T1000 (cell line): ENCODE data around the gene STRN3.
"Not testable (repeated sequence)": the region's sequence is repeated elsewhere in the genome, so short reads cannot be mapped to it uniquely, and the experiment has no call there.

ENCODE experiments used
- DNase-seq: peaks from one replicate; lab custom pipeline; 2025; ENCODE audit warnings: mixed read lengths; lab: John Stamatoyannopoulos, UW

The STRN3 gene

GRCh38 chr14:31000629-31001338 is 25.4 kb downstream of the STRN3 start:
- DNase-seq, result no peak

DNA sequence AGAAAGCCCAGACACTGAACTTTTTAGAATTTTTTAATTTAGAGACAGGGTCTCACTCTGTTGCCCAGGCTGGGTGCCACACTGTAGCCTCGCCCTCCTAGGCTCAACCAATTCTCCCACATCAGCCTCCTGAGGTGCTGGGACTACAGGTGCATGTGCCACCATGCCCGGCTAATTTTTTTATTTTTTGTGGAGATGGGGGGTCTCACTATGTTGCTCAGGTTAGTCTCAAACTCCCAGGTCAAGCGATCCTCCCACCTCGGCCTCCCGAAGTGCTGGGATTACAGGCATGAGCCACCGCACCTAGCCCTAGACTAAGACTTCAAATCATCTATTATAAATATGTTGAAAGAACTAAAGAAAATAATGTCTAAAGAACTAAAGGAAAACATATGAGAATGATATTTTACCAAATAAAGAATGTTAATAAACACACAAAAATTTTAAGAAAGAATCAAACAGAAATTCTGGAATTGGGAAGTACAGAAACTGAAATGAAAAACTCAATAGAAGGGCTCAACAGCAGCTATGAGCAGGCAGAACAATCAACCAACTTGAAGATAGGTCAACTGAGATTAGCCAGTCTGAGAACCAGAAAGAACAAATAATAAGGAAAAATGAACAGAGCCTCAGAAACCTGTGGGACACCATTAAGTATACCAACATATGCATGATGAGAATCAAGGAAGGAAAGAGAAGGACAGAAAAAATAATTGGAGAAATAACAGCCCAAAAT is 27.0 kb downstream of the STRN3 start:
- DNase-seq, result no peak

GRCh38 chr14:30998100-30998706 is 28.0 kb downstream of the STRN3 start:
- no peak for DNase-seq

DNA sequence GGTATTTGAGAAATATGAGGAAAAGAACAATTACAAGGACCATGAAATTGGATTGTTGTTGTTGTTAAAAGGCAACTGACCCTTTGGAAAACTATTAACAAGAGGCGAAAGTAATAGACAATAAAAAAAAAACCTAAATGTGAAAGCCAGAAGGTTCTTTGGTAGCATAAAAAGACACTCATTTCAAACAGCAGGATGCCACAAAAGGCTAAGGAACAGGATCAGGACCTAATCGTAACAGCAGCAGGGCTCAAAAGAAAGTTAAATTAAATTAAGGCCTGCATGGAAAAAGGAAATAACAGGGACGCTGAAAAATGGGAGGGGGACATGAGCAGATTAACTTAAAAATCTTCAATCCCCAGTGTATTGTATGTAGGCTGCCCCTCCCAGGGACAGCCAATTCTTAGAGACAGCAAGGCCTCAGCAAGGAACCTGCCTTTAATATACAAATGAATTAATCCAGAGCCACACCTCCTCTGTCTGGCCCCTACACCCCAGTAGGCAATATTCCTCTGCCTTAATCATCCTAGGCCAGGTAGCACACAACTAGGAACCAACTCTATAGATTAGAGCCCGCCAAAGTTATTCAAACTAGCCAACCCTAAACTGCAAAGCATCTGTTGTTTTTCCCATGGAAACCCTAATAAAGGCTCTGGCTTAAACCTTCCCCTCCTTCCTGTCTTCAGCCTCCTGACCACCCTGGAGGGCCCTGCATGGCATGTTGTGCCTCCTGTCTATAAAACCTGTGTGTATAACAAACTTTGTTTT is 29.1 kb downstream of the STRN3 start:
- DNase-seq, result no peak

DNA sequence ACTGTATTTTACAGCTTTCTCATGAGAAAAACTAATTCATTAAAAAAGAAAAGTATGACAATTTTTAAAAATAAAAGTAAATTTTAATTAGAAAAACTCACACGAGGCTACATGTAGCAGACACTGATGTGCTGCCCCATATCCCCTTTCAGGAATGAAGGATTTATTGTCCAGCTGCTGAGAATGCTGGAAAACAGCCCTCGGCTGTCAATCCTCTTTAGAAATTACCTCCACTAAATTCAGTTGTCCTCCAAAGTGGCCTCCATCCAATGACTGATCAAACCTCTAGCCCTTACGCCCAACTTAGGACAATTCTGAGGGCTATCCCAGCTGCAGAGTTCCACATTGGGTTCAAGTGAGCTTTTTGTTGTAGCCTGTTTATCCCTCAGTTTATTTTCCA is 30.5 kb downstream of the STRN3 start:
- DNase-seq, result no peak

GRCh38 chr14:30994681-30995620 is 31.2 kb downstream of the STRN3 start:
- no peak for DNase-seq

- no peak for DNase-seq
Measured at GRCh38 chr14:30993071-30993470, 33.1 kb downstream of the STRN3 start.

DNA sequence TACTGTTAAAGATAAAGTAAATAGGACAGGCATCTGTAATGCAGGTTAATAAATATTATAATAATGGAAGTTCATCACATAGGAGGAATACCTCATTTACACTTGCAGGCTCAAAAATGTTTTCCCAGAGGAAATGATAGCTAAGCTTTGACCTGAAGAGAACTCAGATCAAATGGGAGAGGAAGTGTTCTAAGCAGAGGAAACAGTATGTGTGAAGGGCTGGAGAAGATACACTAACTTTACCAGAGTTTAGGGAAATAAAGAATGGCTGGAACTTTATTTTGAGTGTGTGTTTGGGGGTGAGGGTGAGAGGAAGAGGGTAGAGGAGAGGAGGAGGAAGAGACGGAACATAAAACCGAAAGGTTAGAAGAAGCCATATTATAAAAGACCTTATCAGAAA is 34.8 kb downstream of the STRN3 start:
- DNase-seq, result no peak

DNA sequence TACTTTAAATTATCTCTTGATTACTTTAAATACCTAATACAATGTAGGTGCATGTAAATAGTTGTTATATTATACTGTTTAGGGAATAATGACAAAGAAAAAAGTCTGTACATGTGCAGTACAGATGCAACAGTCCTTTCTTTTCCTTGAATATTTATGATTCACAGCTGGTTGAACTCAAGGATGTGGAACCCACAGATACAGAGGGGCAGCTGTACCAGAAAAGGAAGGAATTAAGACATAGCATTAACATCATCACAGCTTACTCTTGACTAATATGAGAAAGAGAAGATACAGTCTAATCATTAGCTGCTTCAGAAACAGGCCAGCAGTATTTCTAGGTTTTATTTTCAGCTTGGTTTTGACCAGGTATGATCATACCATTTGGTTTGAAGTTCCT is 35.4 kb downstream of the STRN3 start:
- no peak for DNase-seq

DNA sequence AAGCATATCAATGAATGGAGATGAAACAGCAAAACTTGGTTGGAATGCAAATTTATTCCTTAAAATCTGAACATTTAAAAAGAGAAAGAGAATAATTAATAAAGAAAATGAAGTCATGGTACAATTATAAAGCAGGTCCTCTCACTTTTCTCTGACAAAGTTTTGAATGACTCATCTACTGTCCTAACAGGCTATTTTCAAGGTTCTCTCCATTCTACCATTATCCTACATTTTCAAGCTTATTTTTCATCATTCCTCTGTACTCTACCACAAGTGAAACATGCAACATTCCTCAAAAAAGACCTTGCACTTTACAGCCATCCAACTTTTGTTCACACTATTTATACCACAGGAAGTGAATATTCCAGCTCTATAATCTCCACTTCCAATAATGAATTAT is 37.7 kb downstream of the STRN3 start:
- DNase-seq, result no peak

DNA sequence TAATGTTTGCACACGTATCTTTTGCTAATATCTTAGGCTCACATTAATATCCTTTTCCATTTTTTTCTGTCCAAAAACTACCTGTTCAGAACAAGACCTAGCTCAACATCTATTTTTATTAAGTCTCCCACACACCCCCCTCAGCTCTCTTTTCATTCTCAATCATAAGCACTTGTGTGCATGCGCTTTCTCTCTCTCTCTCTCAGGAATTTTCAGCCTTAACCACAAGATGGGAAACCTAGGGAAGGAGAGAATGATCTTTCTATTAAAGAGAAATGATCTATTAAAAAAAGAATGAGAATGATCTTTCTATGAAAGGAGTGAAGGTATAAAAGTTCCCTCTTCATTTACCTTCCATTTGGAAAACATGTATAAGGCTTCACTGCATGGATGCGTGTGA is 40.4 kb downstream of the STRN3 start:
- no peak for DNase-seq

DNA sequence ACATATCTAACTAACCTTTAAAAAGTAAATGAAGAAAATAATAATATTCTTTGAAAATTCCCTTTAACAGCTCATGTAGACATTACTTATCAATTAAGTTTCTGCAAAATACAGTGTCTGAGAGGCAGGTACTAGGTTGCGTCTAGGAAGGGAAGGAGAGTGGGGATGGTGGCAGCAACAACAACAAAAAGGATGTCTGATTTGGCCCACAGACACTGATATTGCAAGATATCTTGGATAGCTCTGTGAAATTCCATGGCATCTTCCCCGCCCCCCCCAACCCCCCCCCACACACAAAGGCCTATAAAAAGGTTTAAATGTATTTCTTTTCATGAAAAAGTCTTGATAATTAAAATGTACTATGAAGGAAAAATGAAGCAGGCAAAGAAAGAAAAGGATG is 42.3 kb downstream of the STRN3 start:
- no peak for DNase-seq

DNA sequence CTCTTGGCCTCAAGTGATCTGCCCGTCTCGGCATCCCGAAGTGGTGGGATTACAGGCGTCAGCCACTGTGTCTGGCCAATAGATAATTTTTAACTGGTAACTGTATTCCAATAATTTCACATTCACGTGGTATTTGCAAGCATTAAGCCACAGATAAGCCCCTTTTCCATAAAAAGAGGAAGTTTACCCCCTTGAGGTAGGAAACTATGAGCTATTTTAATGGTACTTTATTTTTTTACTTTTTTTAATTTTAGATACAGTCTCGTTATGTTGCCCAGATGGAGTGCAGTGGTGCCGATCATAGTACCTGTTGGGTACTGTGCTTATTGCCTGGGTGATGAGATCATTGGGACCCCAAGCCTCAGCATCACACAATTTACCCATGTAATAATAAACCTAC is 43.6 kb downstream of the STRN3 start:
- no peak for DNase-seq

DNA sequence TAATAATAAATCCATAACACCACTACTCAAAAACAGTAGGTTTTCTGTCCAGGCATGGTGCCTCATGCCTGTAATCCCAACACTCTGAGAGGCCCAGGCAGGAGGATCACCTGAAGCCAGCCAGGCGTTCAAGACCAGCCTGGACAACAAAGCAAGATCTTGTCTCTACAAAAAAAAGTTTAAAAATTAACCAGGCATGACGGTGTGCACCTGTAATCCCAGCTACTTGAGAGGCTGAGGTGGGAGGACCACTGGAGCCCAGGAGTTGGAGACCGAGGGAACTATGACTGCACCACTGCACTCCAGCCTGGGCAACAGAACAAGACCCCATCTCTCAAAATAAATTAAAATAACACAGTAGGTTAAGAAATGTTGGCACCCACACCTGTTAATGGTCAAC is 45.2 kb downstream of the STRN3 start:
- DNase-seq, result no peak

DNA sequence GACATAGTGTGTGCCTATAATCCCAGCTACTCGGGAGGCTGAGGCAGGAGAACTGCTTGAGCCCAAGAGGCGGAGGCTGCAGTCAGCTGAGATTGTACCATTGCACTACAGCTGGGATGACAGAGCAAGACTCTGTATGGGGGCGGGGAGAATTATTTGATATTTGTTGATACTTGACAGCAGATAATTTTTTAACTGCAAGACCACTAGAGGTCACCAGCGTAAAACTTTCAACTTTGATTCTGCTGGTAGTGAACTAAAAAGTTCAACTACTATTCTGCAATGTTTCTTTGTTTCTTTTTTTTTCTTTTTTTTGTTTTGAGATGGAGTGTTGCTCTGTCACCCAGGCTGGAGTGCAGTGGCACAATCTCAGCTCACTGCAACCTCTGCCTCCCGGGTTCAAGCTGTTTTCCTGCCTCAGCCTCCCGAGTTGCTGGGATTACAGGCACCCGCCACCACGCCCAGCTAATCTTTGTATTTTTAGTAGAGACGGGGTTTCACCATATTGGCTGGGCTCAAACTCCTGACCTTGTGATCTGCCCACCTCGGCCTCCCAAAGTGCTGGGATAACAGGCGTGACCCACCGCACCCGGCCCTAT is 46.0 kb downstream of the STRN3 start:
- DNase-seq, result not testable (repeated sequence)

DNA sequence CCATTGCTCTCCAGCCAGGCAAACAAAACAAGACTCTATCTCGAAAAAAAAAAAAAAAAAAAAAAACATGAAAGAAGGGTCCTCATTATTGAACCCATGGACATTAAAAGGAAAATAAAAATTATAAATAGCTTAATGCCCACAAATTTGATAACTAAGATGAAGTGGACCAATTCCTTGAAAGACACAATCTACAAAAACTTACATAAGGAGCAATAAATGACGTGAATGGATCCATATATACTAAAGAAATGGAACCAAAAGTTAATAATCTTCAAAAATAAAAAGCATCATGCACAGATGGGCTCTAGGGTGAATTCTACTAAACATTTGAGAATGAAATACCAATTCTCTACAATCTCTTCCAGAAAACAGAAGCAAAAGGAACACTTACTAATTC is 48.4 kb downstream of the STRN3 start:
- DNase-seq, result no peak

DNA sequence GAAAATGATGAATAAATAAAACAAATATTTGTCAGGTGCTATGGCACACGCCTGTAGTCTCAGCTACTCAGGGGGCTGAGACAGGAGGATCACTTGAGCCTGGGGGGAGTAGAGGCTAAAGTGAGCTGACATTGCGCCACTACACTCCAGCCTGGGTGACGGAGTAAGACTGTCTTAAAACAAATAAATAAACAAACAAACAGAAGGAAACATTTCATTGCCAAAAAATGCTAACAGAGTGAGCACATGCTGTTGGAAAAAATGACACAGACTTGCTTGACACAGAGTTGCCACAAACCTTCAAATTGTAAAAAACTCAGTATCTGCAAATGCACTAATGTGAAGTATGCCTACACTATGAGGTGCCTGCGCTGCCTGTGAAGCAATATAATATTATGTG is 51.6 kb downstream of the STRN3 start:
- DNase-seq, result no peak

DNA sequence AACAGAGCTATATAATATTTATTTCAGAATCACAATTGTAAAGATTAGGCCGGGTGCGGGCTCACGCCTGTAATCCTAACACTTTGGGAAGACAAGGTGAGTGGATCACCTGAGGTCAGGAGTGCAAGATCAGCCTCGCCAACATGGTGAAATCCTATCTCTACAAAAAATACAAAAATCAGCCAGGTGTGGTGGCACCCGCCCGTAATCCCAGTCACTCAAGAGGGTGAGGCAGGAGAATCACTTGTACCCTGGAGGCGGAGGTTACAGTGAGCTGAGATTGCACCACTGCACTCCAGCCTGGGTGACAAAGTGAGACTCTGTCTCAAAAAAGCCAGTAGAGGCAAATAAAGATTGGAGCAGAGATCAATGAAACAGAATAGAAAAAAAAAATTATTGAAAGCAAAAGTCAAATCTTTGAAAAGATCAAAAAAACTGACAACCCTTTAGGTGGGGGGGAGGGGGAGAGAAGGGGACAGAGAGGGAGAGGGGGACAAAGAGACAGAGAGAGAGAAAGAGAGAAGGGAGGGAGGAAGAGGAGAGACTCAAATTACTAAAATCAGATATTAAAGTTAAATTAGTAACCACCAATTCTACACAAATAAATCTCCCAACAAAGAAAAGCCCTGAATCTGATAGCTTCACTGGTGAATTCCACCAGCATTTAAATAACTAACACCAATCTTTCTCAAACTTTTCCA is 53.1 kb downstream of the STRN3 start:
- DNase-seq, result no peak

DNA sequence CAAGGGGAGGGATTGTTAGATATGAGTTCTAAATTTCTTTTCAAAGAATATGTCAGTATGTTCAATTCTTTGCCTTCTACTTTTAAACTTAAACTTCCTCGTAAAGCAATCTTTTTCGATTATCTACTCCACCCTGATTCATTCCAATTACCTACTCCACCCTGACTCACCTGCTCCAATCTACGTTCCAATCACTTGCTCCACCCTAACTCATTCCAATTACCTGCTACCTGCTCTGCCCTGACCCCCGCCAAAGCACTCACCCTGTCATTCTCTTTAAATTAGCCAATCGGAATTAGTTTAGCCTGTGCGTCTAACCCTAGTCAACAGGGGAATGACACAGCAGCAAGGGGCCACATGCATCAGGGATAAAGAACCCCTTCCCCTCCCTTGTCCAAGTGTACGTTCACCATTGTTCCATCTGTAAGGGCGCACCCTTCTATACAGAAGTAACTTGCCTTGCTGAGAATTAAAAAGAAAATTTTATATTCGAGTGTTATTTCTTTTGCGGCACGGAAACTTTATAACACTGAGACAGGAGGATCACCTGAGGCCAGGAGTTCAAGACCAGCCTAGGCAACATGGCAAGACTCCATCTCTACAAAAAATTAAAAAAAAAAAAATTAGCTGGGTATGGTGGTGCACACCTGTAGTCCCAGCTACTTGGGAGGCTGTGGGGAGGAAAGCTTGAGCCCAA is 54.0 kb downstream of the STRN3 start:
- DNase-seq, result not testable (repeated sequence)

DNA sequence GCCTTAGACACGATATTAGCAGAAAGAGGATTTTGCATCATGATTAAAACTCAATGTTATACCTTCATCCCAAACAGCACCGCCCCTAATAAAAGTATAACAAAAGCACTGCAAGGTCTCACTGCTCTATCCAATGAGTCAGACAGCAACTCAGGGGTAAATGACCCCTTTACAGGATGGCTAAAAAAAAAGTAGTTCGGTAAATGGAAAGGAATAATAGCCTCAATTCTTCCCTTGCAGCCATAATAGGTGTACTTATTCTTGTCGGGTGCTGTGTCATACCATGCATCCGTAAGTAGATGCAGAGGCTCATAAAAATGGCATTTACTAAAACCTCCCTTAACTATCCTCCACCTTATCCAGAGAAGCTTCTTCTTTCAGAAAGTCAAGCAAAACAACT is 54.6 kb downstream of the STRN3 start:
- no peak for DNase-seq
